ENCODE results near the gene ATP2B1. TPM values are rescaled to one million over a fixed set of nuclear protein-coding genes. Genes with fewer than 3 reads are reported as not detected.

ATP2B1 gene
- total and polyA plus RNA-seq, 2 donors (not counting 1 experiment from before 2014, with no cell fraction given) = 26.1 to 238 TPM

GRCh38 chr12:89756585-89757398, 48.2 kb upstream of the ATP2B1 start:
- Mint-ChIP-seq H3K27me3 (no peaks in the 10 kb centered on the region), H3K27ac (peak overlapping the region; percentile 92), H3K4me3 (peak overlapping the region; percentile 33), H3K4me1 (peaks cover 55% of the 10 kb centered on the region), H3K9me3 (ENCODE audit: insufficient read depth) (peaks cover 6% of the 10 kb centered on the region)
- TF ChIP-seq, protein P1, sequence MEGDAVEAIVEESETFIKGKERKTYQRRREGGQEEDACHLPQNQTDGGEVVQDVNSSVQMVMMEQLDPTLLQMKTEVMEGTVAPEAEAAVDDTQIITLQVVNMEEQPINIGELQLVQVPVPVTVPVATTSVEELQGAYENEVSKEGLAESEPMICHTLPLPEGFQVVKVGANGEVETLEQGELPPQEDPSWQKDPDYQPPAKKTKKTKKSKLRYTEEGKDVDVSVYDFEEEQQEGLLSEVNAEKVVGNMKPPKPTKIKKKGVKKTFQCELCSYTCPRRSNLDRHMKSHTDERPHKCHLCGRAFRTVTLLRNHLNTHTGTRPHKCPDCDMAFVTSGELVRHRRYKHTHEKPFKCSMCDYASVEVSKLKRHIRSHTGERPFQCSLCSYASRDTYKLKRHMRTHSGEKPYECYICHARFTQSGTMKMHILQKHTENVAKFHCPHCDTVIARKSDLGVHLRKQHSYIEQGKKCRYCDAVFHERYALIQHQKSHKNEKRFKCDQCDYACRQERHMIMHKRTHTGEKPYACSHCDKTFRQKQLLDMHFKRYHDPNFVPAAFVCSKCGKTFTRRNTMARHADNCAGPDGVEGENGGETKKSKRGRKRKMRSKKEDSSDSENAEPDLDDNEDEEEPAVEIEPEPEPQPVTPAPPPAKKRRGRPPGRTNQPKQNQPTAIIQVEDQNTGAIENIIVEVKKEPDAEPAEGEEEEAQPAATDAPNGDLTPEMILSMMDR (IDR thresholded peaks at IDR 0.05) = no peak
- no peak for TF ChIP-seq EZH2 (IDR thresholded peaks at IDR 0.05; ENCODE audit: borderline replicate concordance, insufficient read depth, low read depth, low read length, poor library complexity, severe bottlenecking)
- no peak overlapping the region for H2AFZ ChIP-seq (ENCODE audit: insufficient read depth, low read depth, low read length, poor library complexity, severe bottlenecking)
- WGBS (ENCODE audit: insufficient coverage) = 54% methylated on average over 5 of the region's 5 CpGs
- H4K20me1 ChIP-seq (ENCODE audit: control insufficient read depth, insufficient read depth, low read length, poor library complexity, severe bottlenecking) = no peaks in the 10 kb centered on the region
- H3K4me2 ChIP-seq (replicated peaks; ENCODE audit: low read depth, low read length, poor library complexity, severe bottlenecking) = peak overlapping the region; percentile 4
- no peak overlapping the region for H3K4me3 ChIP-seq (ENCODE audit: control extremely low read depth in 1 of 5, extremely low read depth in 1 of 5, insufficient read depth in 1 of 5, low read depth in 2 of 5, low read length in 4 of 5)
- intact Hi-C loops (cut with micrococcal nuclease) = loop anchor here (1.0 to 5.0 kb wide), 7 partner anchors 14 to 404 kb away; partner anchors contain the start of gene DUSP6
- DNase-seq (peak; percentile 69), ATAC-seq (ENCODE audit: low read depth) (peak; percentile 78)
- CTCF ChIA-PET = no interaction called here
- peaks cover 0 to 3% (median 0%) of the 10 kb centered on the region in 3 donors for H3K9me3 ChIP-seq (ENCODE audit: control extremely low read depth in 1 of 3, control insufficient read depth in 2 of 3, insufficient read depth in 1 of 3, low read length in 2 of 3)
- H3K79me2 ChIP-seq (ENCODE audit: control insufficient read depth, insufficient read depth, low read length) = no peaks in the 10 kb centered on the region
- no peak overlapping the region for H3K9ac ChIP-seq (ENCODE audit: low read length)
- POLR2A ChIA-PET = interaction anchor here (0.5 to 1.0 kb wide), 4 partner anchors 46 to 127 kb away, joined by 3 to 5 read pairs (median 4); no protein-coding TSS in a partner anchor
- peaks cover 43 to 47% of the 10 kb centered on the region in 2 donors for H3K4me1 ChIP-seq (ENCODE audit: control insufficient read depth in 2 of 2, insufficient read depth in 2 of 2, low read length in 2 of 2)
- H3K27ac ChIP-seq (ENCODE audit: low read length in 2 of 2) = peak overlapping the region; percentile 14 to 67
- H3K27me3 ChIP-seq (replicated peaks in 1 of 4; ENCODE audit: control extremely low read depth in 1 of 4, control insufficient read depth in 3 of 4, insufficient read depth in 4 of 4, low read length in 3 of 4) = no peaks in the 10 kb centered on the region
- H3K36me3 ChIP-seq (replicated peaks in 1 of 2; ENCODE audit: control extremely low read depth in 1 of 2, control insufficient read depth in 1 of 2, extremely low read depth in 1 of 2, insufficient read depth in 2 of 2, low read length in 1 of 2) = no peaks in the 10 kb centered on the region

DNA sequence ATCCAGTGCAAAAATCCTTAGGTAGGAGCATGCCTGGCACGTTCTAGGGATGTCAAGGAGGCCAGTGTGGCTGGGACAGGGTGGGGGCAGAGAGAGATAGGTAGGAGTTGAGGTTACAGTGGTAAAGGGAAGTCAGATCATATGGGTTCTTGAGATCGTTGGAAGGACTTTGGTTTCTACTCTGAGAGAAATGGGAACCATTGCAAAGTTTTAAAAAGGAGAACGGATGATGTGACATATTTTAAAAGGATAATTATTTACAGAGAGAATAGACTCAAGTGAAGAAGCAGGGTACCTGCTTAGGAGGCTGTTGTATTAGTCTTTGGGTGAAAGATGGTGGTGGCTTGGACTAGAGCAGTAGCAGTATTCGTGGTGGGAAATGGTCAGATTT, 47.6 kb upstream of the ATP2B1 start:
- ChIA-PET CTCF (no interaction called here), POLR2A (interaction anchor here (0.5 to 1.0 kb wide), 4 partner anchors 46 to 128 kb away, joined by 3 to 5 read pairs (median 4); no protein-coding TSS in a partner anchor)
- 53% methylated on average over 4 of the region's 4 CpGs for WGBS (ENCODE audit: insufficient coverage)
- H3K4me3 Mint-ChIP-seq = peak overlapping the region; percentile 33
- H3K27ac Mint-ChIP-seq = peak overlapping the region; percentile 92
- no peaks in the 10 kb centered on the region for H4K20me1 ChIP-seq (ENCODE audit: control insufficient read depth, insufficient read depth, low read length, poor library complexity, severe bottlenecking)
- ATAC-seq (ENCODE audit: low read depth) (no peak), DNase-seq (no peak)
- H3K9ac ChIP-seq (ENCODE audit: low read length) = no peak overlapping the region
- H2AFZ ChIP-seq (ENCODE audit: insufficient read depth, low read depth, low read length, poor library complexity, severe bottlenecking) = no peak overlapping the region
- no peaks in the 10 kb centered on the region for H3K79me2 ChIP-seq (ENCODE audit: control insufficient read depth, insufficient read depth, low read length)
- H3K4me1 ChIP-seq (ENCODE audit: control insufficient read depth in 2 of 2, insufficient read depth in 2 of 2, low read length in 2 of 2) = peaks cover 42 to 46% of the 10 kb centered on the region in 2 donors
- H3K4me3 ChIP-seq (ENCODE audit: control extremely low read depth in 1 of 5, extremely low read depth in 1 of 5, insufficient read depth in 1 of 5, low read depth in 2 of 5, low read length in 4 of 5) = no peak overlapping the region
- H3K27me3 ChIP-seq (replicated peaks in 1 of 4; ENCODE audit: control extremely low read depth in 1 of 4, control insufficient read depth in 3 of 4, insufficient read depth in 4 of 4, low read length in 3 of 4) = no peaks in the 10 kb centered on the region
- peaks cover 0 to 3% (median 0%) of the 10 kb centered on the region in 3 donors for H3K9me3 ChIP-seq (ENCODE audit: control extremely low read depth in 1 of 3, control insufficient read depth in 2 of 3, insufficient read depth in 1 of 3, low read length in 2 of 3)
- peaks cover 6% of the 10 kb centered on the region for H3K9me3 Mint-ChIP-seq (ENCODE audit: insufficient read depth)
- peak overlapping the region; percentile 14 to 67 for H3K27ac ChIP-seq (ENCODE audit: low read length in 2 of 2)
- H3K27me3 Mint-ChIP-seq = no peaks in the 10 kb centered on the region
- no peak for TF ChIP-seq EZH2 (IDR thresholded peaks at IDR 0.05; ENCODE audit: borderline replicate concordance, insufficient read depth, low read depth, low read length, poor library complexity, severe bottlenecking)
- TF ChIP-seq, protein P1 (IDR thresholded peaks at IDR 0.05) = no peak
- intact Hi-C loops (cut with micrococcal nuclease) = loop anchor here (1.0 to 5.0 kb wide), 7 partner anchors 14 to 404 kb away; partner anchors contain the start of gene DUSP6
- H3K36me3 ChIP-seq (replicated peaks in 1 of 2; ENCODE audit: control extremely low read depth in 1 of 2, control insufficient read depth in 1 of 2, extremely low read depth in 1 of 2, insufficient read depth in 2 of 2, low read length in 1 of 2) = no peaks in the 10 kb centered on the region
- peak overlapping the region; percentile 4 for H3K4me2 ChIP-seq (replicated peaks; ENCODE audit: low read depth, low read length, poor library complexity, severe bottlenecking)
- peaks cover 54% of the 10 kb centered on the region for H3K4me1 Mint-ChIP-seq
